Measurements from ENCODE around the gene CNTD1.

CNTD1 gene

GRCh38 chr17:42821176-42821575 lies 22.5 kb downstream of the CNTD1 start:
- H3K4me3 ChIP-seq (replicated peaks in 1 of 2; ENCODE audit: low read depth in 2 of 2, low read length in 2 of 2), result no peak overlapping the region
- TF ChIP-seq CTCF (IDR thresholded peaks at IDR 0.05; ENCODE audit: low read depth, low read length), result no peak
- DNase-seq (ENCODE audit: low read depth in 2 of 2), result no peak

GRCh38 chr17:42827472-42827871 lies 28.8 kb downstream of the CNTD1 start:
- no peak overlapping the region for H3K4me3 ChIP-seq (replicated peaks in 1 of 2; ENCODE audit: low read depth in 2 of 2, low read length in 2 of 2)
- TF ChIP-seq CTCF (IDR thresholded peaks at IDR 0.05; ENCODE audit: low read depth, low read length), result no peak
- no peak for DNase-seq (ENCODE audit: low read depth in 2 of 2)

- no peak overlapping the region for H3K4me3 ChIP-seq (replicated peaks in 1 of 2; ENCODE audit: low read depth in 2 of 2, low read length in 2 of 2)
- no peak for DNase-seq (ENCODE audit: low read depth in 2 of 2)
- TF ChIP-seq CTCF (IDR thresholded peaks at IDR 0.05; ENCODE audit: low read depth, low read length), result no peak
Observed at GRCh38 chr17:42830971-42831370, 32.3 kb downstream of the CNTD1 start.

- DNase-seq (ENCODE audit: low read depth in 2 of 2), result no peak
- TF ChIP-seq CTCF (IDR thresholded peaks at IDR 0.05; ENCODE audit: low read depth, low read length), result no peak
- H3K4me3 ChIP-seq (replicated peaks in 1 of 2; ENCODE audit: low read depth in 2 of 2, low read length in 2 of 2), result peak overlapping the region; percentile 93 to 95
Observed at GRCh38 chr17:42832213-42832933, 33.7 kb downstream of the CNTD1 start.

GRCh38 chr17:42832934-42833766 lies 34.5 kb downstream of the CNTD1 start, which contains the start of gene PSME3:
Gene PSME3 (plus strand): TSS chr17:42833397. CDS start chr17:42833632, 235 bp downstream.
- TF ChIP-seq CTCF (IDR thresholded peaks at IDR 0.05; ENCODE audit: low read depth, low read length), result no peak
- peak; percentile 84 to 91 for DNase-seq (ENCODE audit: low read depth in 2 of 2)

GRCh38 chr17:42833767-42834422 lies 35.2 kb downstream of the CNTD1 start:
- H3K4me3 ChIP-seq (replicated peaks in 1 of 2; ENCODE audit: low read depth in 2 of 2, low read length in 2 of 2), result peak overlapping the region; percentile 93 to 95
- no peak for TF ChIP-seq CTCF (IDR thresholded peaks at IDR 0.05; ENCODE audit: low read depth, low read length)
- no peak for DNase-seq (ENCODE audit: low read depth in 2 of 2)

More at GRCh38 chr17:42832934-42833766, 34.5 kb downstream of the CNTD1 start, which contains the start of gene PSME3:
- peak within 1 kb of the TSS; percentile 93 to 95 for H3K4me3 ChIP-seq (replicated peaks in 1 of 2; ENCODE audit: low read depth in 2 of 2, low read length in 2 of 2)
